Activated CD8-positive, alpha-beta memory T cell treated with anti-CD3 and anti-CD28 coated beads for 36 hours (primary cell): ENCODE measurements around the gene OR13H1. TPM values are rescaled to one million over a fixed set of nuclear protein-coding genes. Genes with fewer than 3 reads are reported as not detected.
"Not testable (repeated sequence)": the region's sequence is repeated elsewhere in the genome, so short reads cannot be mapped to it uniquely, and the experiment has no call there.

ENCODE experiments used
- CTCF ChIA-PET: fragments of 350-600 bp; sonication (Branson Sonifier 250); formaldehyde crosslinking; loops from one replicate; lab custom pipeline; 2021; ENCODE audit warnings: antibody characterized with exemption; lab: Charles Lee
- POLR2A ChIA-PET: fragments of 350-600 bp; sonication (Branson Sonifier 250); formaldehyde crosslinking; loops from one replicate; lab custom pipeline; 2021; ENCODE audit warnings: antibody characterized with exemption; lab: Charles Lee
- total RNA-seq, 2 experiments: library from RNA; stranded (reverse); gene quantifications; one replicate each; pipeline ENCODE4 v1.2.3, GENCODE V29; 2021

Gene OR13H1, protein sequence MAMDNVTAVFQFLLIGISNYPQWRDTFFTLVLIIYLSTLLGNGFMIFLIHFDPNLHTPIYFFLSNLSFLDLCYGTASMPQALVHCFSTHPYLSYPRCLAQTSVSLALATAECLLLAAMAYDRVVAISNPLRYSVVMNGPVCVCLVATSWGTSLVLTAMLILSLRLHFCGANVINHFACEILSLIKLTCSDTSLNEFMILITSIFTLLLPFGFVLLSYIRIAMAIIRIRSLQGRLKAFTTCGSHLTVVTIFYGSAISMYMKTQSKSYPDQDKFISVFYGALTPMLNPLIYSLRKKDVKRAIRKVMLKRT
- not detected for total RNA-seq

DNA sequence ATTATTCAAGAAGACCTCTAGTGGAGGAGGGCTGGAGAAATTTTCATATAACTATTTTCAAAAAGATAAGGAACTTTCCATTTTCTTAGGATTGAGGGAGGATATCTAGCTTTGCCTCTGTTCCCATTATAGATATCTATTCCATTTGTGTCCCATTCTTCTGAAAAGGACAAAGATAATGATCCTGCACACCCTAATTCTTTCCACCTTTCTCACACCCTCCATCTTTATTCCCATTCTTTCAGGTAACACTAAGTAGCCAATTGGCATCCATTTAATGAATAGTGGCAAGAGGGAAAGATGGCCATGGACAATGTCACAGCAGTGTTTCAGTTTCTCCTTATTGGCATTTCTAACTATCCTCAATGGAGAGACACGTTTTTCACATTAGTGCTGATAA lies at the start of gene OR13H1:
OR13H1 (plus strand) TSS at position 301 of the 400 bp plus-strand sequence; CDS start at position 301, 0 bp downstream.
- POLR2A ChIA-PET, result no interaction called here
- CTCF ChIA-PET, result no interaction called here

DNA sequence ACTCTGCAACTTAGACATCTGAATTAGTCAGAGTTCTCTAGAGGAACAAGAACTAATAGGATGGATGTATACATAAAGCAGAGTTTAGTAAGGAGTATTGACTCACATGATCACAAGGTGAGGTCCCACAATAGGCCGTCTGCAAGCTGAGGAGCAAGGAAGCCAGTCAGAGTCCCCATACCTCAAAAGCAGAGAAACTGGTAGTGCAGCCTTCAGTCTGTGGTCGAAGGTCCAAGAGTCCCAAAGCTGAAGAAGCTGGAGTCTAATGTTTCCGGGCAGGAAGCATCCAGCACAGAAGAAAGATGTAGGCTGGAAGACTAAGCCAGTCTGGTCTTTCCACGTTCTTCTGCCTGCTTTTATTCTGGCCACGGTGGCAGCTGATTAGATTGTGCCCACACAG lies 42.3 kb upstream of the OR13H1 start:
- POLR2A ChIA-PET, CTCF ChIA-PET: not testable (repeated sequence)

DNA sequence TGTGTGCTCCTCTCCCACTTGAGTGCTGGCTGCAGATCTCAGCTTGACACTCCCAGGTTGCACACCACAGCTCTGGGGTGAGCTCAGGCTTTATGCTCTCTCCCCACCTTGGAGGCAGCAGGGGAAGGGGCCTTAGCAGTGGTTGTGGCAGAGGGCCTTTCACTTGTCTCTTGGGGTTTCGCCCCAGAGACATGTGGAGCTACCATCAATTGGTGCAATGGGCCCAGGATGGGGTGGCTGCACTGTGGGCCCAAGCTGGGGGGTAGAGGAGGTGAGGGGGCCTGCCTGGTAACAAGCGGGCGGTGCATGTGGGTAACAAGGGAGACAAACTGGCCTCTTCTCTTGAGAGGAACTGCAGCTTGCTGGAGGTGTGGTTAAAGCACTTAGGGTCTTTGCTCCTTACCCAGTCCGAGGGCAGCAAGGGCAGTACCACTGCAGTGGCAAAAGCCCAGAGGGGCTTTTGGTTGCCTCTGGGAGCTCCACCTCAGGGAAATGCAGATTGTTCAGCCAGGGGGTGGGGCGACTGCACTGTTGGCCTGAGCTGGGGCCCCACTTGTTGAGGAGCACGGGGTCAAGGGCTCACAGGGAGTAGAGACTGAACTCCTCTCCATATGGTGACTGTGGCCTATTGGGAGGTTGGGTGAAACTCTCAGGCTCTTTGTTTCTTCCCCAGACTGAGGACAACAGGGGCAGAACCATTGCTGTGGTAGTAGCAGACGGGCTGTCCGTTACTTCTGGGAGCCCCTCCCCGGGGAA lies 30.5 kb upstream of the OR13H1 start:
- POLR2A ChIA-PET, result no interaction called here
- CTCF ChIA-PET, result no interaction called here

DNA sequence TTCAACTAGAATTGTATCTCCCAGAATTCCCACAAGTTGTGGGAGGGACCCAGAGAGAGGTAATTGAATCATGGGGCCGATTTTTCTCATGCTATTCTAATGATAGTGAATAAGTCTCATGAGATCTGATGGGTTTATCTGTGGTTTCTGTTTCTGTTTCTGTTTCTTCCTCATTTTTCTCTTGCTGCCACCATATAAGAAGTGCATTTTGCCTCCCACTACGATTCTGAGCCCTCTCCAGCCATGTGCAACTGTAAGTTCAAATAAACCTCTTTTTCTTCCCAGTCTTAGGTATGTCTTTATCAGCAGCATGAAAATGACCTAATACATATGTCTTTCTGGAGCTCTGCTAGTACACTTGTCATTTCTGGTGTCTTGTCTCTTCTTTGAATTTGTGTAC lies 22.1 kb upstream of the OR13H1 start:
- POLR2A ChIA-PET, result no interaction called here

DNA sequence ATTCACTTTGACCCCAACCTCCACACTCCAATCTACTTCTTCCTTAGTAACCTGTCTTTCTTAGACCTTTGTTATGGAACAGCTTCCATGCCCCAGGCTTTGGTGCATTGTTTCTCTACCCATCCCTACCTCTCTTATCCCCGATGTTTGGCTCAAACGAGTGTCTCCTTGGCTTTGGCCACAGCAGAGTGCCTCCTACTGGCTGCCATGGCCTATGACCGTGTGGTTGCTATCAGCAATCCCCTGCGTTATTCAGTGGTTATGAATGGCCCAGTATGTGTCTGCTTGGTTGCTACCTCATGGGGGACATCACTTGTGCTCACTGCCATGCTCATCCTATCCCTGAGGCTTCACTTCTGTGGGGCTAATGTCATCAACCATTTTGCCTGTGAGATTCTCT lies 344 bp downstream of the OR13H1 start:
- ChIA-PET POLR2A (no interaction called here), CTCF (no interaction called here)

More for the DNA sequence above, 22.1 kb upstream of the OR13H1 start:
- CTCF ChIA-PET, result no interaction called here

DNA sequence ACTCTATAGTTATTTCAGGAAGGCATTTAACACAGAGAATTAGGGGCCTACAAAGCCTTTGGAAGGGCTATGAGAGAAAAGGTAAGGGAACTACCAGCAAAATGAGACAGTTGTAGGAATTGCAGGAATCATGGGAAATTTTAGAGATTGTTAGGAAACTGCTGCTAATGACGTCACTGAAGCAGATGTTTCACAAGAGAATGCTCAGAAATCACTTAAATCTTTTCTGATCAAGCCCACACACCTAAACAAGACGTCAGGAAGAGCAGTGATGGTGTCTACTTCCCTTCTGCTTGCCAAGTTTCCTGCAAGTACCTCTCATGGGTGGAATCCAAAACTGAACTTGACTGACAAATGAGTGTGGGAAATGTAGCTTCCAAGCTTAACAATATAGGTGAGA lies 5.1 kb downstream of the OR13H1 start:
- ChIA-PET CTCF (no interaction called here), POLR2A (no interaction called here)

DNA sequence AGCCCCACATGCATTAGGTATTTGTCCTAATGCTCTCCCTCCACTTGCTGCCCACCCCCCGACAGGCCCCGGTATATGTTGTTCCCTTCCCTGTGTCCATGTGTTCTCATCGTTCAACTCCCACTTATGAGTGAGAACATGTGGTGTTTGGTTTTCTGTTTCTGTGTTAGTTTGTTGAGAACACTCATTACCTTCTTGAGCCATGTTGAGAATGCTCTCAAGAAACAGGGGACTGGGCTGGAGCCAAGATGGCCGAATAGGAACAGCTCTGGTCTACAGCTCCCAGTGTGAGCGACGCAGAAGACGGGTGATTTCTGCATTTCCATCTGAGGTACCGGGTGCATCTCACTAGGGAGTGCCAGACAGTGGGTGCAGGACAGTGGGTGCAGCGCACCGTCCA lies 8.6 kb downstream of the OR13H1 start:
- POLR2A ChIA-PET, result not testable (repeated sequence)

DNA sequence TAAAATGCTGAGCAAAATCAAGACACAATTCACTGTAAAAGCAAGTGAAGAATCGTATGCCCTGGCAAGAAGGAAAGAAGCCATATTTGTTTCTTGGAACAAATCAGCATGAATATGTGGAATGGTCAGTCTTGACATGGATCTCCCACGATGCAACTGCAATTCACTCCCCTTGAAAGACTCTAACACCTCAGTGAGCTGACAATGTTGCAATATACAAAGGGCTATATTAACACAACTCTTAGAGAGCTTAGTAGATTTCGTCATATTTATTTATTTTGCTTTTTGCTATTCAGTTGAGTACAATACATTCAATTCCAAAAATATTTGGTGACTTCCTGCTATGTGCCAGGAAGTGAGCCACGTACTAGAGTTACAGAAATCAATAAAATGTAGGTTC lies 14.7 kb downstream of the OR13H1 start:
- POLR2A ChIA-PET, result no interaction called here
- CTCF ChIA-PET, result no interaction called here

More for the DNA sequence above, 8.6 kb downstream of the OR13H1 start:
- CTCF ChIA-PET, result not testable (repeated sequence)

DNA sequence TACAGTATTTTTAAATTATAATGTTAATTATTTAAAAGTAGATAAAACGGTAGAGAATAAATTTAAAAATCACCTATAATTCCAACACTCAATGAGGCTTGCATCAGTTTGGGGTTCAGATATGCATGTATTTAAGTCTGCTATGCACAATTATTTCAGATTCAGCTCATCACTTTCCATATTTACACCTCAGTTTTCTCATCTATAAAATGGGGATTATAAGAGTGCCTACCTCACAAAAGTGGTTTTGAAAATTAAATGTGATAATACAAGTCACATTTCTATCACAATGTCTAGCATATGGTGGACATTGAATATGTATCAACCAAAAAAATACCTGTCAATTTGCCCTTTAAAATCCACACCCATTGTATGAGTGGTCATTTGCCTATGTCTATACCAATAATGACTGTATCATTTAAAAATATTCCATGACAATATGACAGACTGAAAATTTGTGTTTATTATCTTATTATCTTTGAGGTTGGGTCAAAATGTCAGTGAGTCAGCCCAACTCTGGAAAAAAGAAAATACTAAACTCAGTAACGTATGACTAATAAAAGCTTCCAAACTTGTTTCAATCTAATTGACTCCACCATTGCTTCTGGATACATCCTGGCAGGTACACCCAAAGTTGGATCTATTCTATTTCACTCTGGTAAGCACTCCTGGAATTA lies 20.8 kb downstream of the OR13H1 start:
- ChIA-PET CTCF (no interaction called here), POLR2A (no interaction called here)

DNA sequence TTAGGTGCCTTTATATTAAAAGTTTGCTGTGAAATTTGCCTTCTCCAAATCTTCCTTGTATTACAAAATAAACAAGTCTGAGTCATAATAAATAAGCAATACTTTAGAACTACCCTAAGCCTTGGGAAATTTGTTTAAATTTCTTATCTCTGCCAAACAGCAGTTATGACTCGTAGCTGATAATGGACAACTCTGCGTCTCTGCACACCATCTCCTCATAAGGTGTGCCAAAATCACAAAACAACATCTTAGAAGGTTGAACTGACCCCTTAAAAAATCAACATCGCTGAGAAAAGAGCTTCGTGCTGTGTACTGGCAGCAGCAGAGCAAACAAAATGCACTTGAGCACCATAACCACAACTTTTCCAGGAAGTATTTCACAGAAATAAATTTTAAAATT lies 22.0 kb downstream of the OR13H1 start:
- POLR2A ChIA-PET, result no interaction called here
- CTCF ChIA-PET, result no interaction called here

DNA sequence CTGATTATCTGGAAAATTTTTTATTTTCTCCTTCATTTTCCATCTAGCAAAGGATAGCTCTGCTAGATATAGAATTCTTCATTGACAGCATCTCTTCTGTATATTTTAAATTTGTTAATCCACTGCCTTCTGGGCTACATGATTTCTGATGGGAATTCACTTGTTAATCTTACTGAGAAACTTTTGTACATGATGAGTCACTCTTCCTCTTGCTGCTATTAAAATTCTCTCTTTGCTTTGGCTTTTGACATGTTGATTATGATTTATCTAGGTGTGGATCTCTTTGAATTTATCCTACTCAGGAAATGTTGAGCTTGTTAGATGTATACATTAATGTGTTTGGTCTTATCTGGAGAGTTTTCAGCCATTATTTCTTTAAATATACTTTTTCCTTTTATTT lies 27.5 kb downstream of the OR13H1 start:
- ChIA-PET CTCF (no interaction called here), POLR2A (no interaction called here)

DNA sequence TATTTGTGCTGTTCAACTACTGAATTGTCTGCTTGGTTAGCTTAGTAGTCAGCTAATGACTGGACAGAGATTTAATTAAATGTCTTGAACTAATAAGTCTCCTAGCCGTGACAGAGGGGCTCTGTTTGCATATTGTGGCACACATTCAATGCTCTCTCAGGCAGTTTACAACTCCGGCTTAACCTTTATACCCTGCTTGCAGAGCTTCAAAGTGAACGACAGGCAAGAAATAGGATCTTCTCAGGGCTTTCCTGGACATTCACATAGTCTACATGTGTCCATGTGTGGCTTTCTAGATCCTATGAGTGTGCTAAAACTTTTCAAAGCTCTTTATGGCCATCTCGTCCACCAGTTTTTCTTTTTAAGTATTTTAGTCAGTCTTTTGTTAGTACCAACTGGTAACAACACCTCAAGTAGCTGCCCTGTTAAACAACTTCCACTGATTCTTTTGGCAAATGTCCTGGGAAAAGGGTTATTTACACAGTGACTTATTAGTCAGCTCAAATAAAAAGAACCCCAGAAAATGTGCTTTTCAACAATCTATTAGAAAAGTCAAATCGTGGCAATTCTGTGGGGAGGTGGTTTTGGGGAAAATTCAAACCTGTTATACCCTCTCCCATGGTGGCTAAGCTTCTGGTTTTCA lies 28.6 kb downstream of the OR13H1 start:
- POLR2A ChIA-PET, result no interaction called here

DNA sequence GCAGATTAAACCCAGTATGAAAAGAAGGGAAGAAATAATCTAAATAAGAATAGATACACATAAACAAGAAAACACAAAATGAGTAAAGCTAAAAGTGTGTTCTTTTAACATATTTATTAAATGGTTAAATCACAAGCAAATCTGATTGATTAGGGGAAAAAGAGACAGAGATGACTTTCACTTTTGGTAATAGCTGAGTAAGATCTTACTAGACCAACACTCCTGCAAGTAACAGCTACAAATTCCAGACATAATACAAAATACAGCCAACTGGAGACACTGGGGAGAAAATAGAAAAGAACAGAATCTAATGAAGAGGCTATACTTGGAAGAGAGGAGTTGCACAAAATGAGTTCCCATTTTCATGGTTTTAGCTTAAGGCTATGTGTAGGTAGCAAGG lies 33.5 kb downstream of the OR13H1 start:
- CTCF ChIA-PET, result no interaction called here
- POLR2A ChIA-PET, result no interaction called here

More for the DNA sequence above, 28.6 kb downstream of the OR13H1 start:
- CTCF ChIA-PET, result no interaction called here

DNA sequence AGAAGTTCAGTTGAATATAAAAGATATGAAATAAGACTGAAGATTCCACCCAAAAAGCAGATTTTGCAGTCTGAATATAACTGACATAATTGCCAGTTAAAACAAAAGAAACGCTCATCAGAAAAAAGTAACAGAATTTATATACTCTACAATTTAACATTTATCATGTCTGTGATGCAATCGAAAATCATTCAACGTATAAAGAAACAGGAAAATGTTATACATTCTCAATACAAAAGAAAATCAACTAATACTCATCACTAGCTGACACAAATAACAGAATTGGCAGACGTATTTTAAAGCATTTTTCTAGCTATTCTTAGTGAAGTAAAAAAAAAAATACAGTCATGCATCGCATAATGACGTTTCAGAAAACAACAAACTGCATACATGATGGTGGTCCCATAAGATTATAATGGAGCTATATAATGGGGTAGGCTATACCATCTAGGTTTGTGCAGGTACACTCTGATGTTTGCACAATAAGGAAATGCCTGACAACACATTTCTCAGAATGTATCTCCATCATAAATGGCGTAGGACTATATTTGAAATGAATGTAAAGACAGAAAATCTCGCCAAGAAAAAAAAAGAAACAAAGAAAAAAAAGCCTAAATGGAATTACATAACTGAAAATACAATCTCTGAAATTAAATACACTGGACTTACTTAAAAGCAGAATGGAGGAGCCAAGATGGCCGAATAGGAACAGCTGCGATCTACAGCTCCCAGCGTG lies 34.3 kb downstream of the OR13H1 start:
- ChIA-PET POLR2A (no interaction called here), CTCF (no interaction called here)

DNA sequence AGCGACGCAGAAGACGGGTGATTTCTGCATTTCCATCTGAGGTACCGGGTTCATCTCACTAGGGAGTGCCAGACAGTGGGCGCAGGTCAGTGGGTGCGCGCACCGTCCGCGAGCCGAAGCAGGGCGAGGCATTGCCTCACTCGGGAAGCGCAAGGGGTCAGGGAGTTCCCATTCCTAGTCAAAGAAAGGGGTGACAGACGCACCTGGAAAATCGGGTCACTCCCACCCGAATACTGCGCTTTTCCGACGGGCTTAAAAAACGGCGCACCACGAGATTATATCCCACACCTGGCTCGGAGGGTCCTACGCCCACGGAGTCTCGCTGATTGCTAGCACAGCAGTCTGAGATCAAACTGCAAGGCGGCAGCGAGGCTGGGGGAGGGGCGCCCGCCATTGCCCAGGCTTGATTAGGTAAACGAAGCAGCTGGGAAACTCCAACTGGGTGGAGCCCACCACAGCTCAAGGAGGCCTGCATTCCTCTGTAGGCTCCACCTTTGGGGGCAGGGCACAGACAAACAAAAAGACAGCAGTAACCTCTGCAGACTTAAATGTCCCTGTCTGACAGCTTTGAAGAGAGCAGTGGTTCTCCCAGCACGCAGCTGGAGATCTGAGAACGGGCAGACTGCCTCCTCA lies 35.0 kb downstream of the OR13H1 start:
- CTCF ChIA-PET, POLR2A ChIA-PET: not testable (repeated sequence)

DNA sequence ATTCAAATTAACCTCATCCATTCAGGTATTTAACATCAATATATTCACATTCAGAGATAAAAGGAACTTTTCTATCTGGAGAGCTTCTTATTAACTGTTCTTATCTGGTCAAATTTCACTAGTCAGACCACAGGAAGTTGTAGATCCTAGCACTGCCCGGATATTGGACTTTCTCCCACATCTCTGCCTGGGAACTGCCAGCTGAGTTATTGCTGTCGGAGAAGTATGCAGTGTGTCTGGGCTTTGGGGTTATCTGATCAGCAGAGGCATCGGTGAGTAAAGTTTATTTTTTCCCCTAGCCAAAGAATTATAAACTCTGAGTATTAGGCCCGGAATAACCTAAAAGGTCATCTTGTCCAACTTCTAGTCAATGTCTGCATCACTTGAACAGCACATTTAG lies 45.1 kb downstream of the OR13H1 start:
- ChIA-PET CTCF (no interaction called here), POLR2A (no interaction called here)
